Sigmoid colon (tissue), 7 donors: Measurements from ENCODE around the gene CFAP69. TPM values are rescaled to one million over a fixed set of nuclear protein-coding genes. Genes with fewer than 3 reads are reported as not detected.
A peak's percentile ranks its signal among the peaks of the same experiment; 100 is the strongest.

Experiments used
- DNase-seq: peaks from one replicate; pipeline ENCODE4 v3.0.0-alpha.2; 2019
- H3K27ac ChIP-seq, 4 donors: fragments of 200-600 bp; sonication (generic); one replicate each; pipeline ENCODE4 v1.5.1; 2016 to 2019; ENCODE audit warnings: mild to moderate bottlenecking in 1 of 4
- H3K27me3 ChIP-seq, 3 donors: fragments of 200-600 bp; sonication (generic); one replicate each; pipeline ENCODE4 v1.5.1; 2019; ENCODE audit warnings: mild to moderate bottlenecking in 1 of 3
- H3K36me3 ChIP-seq, 4 donors: fragments of 200-600 bp; sonication (generic); one replicate each; pipeline ENCODE4 v1.5.1; 2016 to 2019
- H3K4me1 ChIP-seq, 4 donors: fragments of 200-600 bp; sonication (generic); one replicate each; pipeline ENCODE4 v1.5.1; 2017 to 2019
- H3K4me3 ChIP-seq, 4 donors: fragments of 200-600 bp; sonication (generic); one replicate each; pipeline ENCODE4 v1.5.1; 2017 to 2019; ENCODE audit warnings: mild to moderate bottlenecking in 2 of 4, moderate library complexity in 1 of 4
- H3K9me3 ChIP-seq, 4 donors: fragments of 200-600 bp in 3 of 4; sonication (generic) in 3 of 4; one replicate each; pipeline versions ENCODE4 v1.5.1 to v1.6.1; 2013 to 2019
- EP300 ChIP-seq, 4 donors: sonication (generic); formaldehyde crosslinking; IDR thresholded peaks; one replicate each; pipeline ENCODE4 v1.6.1; 2017; ENCODE audit warnings: antibody characterized with exemption in 4 of 4
- POLR2A ChIP-seq, 2 donors: fragments of 450-650 bp; IDR thresholded peaks; one replicate each; pipeline ENCODE4 v1.6.1; 2016; ENCODE audit warnings: antibody characterized with exemption in 2 of 2, mild to moderate bottlenecking in 2 of 2, moderate library complexity in 2 of 2
- POLR2AphosphoS5 ChIP-seq, 4 donors: sonication (generic); formaldehyde crosslinking; IDR thresholded peaks; one replicate each; pipeline ENCODE4 v1.6.1; 2017; ENCODE audit warnings: antibody characterized with exemption in 4 of 4
- WGBS, 2 donors: extraction: QIAGEN DNeasy Blood & Tissue Kit; methylation state at CpG; one replicate each; pipeline ENCODE4 v1.1.7; 2013; 5-methylcytosine and 5-hydroxymethylcytosine counted together
- intact Hi-C: fragments of 100-400 bp; cut with DNase I; formaldehyde crosslinking; loops from one replicate; pipeline ENCODE4 v1.15.1; 2023
- polyA plus RNA-seq, 3 donors: library from polyadenylated mRNA; stranded (reverse); fragments of 200-250 nt; gene quantifications; one replicate each; pipeline ENCODE4 v1.2.3, GENCODE V29; 2013
- total RNA-seq, 4 donors: library from RNA; depleted of rRNA; stranded (reverse); fragments of >200 nt; gene quantifications; one replicate each; pipeline ENCODE4 v1.1.0, GENCODE V29; 2016
- TF ChIP-seq, protein P1 (sequence below), 4 experiments: fragments of 450-650 bp in 3 of 4; fragments of 200-600 bp in 1 of 4; IDR thresholded peaks; one replicate each; pipeline ENCODE4 v1.5.1; 2016 to 2019; ENCODE audit warnings: antibody characterized with exemption in 4 of 4, mild to moderate bottlenecking in 3 of 4, moderate library complexity in 2 of 4
- donor health status: healthy with polysubstance abuse.
- donor health status: Bipolar disorder and iron deficiency.
- donor health status: healthy.

CFAP69 gene
- total and polyA plus RNA-seq, 7 donors = 1.0 to 23.5 (median 4.9) TPM

DNA sequence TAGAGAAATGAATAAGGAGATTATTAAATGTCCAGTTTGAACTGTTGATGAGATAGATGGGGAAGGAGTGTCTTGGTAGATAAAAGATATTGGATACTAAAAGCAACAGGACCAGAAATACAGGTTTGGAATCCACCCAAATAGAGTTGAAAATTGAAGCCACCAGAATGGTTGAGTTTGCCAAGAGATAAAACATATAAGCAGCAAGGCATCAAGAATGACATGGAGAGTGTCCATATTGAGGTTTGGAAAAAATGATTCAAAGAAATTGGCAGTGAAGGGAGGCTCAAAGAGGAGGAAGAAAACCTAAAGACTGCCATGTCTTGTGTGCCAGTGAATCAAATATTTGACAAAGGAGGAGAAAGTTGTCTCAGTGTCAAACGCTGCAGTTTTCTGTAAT, 24.2 kb downstream of the CFAP69 start:
- 8 to 74% methylated on average over 1 of the region's 1 CpG for WGBS, 2 donors
- no peaks in the 10 kb centered on the region for H3K9me3 ChIP-seq
- no peak overlapping the region for H3K27ac ChIP-seq
- no peak for DNase-seq
- H3K4me1 ChIP-seq = no peaks in the 10 kb centered on the region
- peaks cover 0 to 4% (median 0%) of the 10 kb centered on the region in 4 donors for H3K36me3 ChIP-seq
- H3K27me3 ChIP-seq = no peaks in the 10 kb centered on the region
- intact Hi-C loops = no loop called here
- TF ChIP-seq EP300 (IDR thresholded peaks at IDR 0.05) (no peak), POLR2AphosphoS5 (IDR thresholded peaks at IDR 0.05) (no peak), POLR2A (IDR thresholded peaks at IDR 0.05) (no peak)
- TF ChIP-seq, protein P1, sequence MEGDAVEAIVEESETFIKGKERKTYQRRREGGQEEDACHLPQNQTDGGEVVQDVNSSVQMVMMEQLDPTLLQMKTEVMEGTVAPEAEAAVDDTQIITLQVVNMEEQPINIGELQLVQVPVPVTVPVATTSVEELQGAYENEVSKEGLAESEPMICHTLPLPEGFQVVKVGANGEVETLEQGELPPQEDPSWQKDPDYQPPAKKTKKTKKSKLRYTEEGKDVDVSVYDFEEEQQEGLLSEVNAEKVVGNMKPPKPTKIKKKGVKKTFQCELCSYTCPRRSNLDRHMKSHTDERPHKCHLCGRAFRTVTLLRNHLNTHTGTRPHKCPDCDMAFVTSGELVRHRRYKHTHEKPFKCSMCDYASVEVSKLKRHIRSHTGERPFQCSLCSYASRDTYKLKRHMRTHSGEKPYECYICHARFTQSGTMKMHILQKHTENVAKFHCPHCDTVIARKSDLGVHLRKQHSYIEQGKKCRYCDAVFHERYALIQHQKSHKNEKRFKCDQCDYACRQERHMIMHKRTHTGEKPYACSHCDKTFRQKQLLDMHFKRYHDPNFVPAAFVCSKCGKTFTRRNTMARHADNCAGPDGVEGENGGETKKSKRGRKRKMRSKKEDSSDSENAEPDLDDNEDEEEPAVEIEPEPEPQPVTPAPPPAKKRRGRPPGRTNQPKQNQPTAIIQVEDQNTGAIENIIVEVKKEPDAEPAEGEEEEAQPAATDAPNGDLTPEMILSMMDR (IDR thresholded peaks at IDR 0.05) = no peak
- H3K4me3 ChIP-seq = no peak overlapping the region

DNA sequence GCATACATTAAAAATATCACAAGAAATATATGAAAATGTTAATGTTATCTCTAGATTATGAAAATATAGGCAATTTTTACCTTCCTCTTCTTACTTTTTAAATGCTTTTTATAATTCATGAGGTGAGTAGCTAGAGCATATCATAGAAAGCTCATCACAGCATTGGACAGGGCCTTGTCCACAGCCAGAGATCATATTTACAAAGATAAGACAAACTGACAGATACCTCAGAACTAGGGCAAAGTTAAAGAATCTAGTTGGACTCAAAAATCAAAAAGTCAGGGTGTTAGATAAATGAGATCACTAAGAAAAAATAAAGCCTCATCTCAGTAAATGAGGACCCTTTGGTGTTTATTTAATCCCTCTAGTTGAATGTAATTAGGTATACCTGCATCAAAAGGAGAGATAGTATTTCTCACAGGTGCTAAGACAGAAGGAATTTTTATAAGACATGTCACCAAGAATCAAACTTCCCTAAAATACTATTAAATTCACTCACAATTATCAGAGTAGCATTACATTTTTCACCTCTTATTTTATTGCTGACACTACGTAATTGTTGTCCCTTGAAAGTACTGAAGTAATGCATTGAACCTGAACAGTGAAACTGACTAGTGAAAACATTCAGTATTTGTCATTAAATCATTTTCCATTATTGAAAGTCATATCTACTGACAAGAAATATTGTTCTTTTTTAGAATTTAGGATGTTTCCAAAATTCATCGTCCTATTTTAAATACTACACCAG, 25.6 kb downstream of the CFAP69 start:
- no peaks in the 10 kb centered on the region for H3K27me3 ChIP-seq
- peaks cover 0 to 4% (median 0%) of the 10 kb centered on the region in 4 donors for H3K36me3 ChIP-seq
- no peak for DNase-seq
- WGBS, 2 donors = 96 to 98% methylated on average over 2 of the region's 2 CpGs
- intact Hi-C loops = no loop called here
- H3K9me3 ChIP-seq = no peaks in the 10 kb centered on the region
- peak overlapping the region in 1 of 4 donors; percentile 23 for H3K27ac ChIP-seq
- H3K4me3 ChIP-seq = no peak overlapping the region
- TF ChIP-seq EP300 (IDR thresholded peaks at IDR 0.05) = no peak
- TF ChIP-seq, protein P1 (IDR thresholded peaks at IDR 0.05) = no peak
- no peak for TF ChIP-seq POLR2A (IDR thresholded peaks at IDR 0.05)
- no peak for TF ChIP-seq POLR2AphosphoS5 (IDR thresholded peaks at IDR 0.05)
- no peaks in the 10 kb centered on the region for H3K4me1 ChIP-seq

DNA sequence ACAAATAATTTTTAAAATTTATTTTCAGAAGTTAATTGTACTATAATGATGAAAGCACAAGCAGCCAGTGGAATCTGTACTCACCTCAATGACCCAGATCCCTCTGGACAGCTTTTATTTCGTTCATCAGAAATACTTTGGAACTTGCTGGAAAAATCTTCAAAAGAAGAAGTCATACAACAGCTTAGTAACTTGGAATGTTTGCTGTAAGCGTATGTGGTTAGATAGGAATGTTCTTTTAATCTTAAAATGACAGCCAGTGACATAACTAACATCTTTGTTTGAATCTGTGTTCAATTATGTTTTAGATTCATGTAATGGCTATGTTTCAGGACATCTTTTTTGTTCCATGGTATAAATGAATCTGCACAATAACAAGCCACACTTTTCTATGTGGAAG, 26.8 kb downstream of the CFAP69 start:
- TF ChIP-seq EP300 (IDR thresholded peaks at IDR 0.05) (no peak), POLR2AphosphoS5 (IDR thresholded peaks at IDR 0.05) (peak in 1 of 4 donors; percentile 14), POLR2A (IDR thresholded peaks at IDR 0.05) (no peak)
- TF ChIP-seq, protein P1 (IDR thresholded peaks at IDR 0.05) = no peak
- DNase-seq = no peak
- intact Hi-C loops = no loop called here
- H3K27ac ChIP-seq = no peak overlapping the region
- no peaks in the 10 kb centered on the region for H3K9me3 ChIP-seq
- 83 to 85% methylated on average over 2 of the region's 2 CpGs for WGBS, 2 donors
- peaks cover 0 to 4% (median 0%) of the 10 kb centered on the region in 4 donors for H3K36me3 ChIP-seq
- H3K4me1 ChIP-seq = no peaks in the 10 kb centered on the region
- no peaks in the 10 kb centered on the region for H3K27me3 ChIP-seq
- H3K4me3 ChIP-seq = no peak overlapping the region

DNA sequence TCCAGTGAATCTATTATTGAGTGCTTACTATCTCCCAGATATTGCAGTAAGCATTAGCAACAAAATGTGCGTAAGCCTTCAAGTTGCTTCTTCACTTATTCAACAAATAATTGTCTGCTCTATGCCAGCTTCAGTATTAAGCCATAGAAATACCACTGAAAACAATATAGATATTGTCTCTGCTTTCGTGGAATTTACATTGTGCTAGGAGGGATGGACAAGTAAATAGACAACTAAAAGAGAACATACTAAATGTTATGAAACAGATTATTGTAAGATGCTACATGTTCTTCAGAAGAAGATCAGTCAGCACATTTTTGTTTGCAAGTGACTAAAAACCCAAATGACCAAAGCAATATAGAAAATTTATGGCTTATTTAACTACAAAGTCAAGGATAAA, 27.3 kb downstream of the CFAP69 start:
- no peak overlapping the region for H3K4me3 ChIP-seq
- TF ChIP-seq POLR2AphosphoS5 (IDR thresholded peaks at IDR 0.05) = no peak
- no peak overlapping the region for H3K27ac ChIP-seq
- intact Hi-C loops = no loop called here
- no peaks in the 10 kb centered on the region for H3K27me3 ChIP-seq
- WGBS, 2 donors = 88 to 92% methylated on average over 2 of the region's 2 CpGs
- H3K36me3 ChIP-seq = peaks cover 0 to 4% (median 0%) of the 10 kb centered on the region in 4 donors
- DNase-seq = no peak
- H3K9me3 ChIP-seq = no peaks in the 10 kb centered on the region
- no peaks in the 10 kb centered on the region for H3K4me1 ChIP-seq

DNA sequence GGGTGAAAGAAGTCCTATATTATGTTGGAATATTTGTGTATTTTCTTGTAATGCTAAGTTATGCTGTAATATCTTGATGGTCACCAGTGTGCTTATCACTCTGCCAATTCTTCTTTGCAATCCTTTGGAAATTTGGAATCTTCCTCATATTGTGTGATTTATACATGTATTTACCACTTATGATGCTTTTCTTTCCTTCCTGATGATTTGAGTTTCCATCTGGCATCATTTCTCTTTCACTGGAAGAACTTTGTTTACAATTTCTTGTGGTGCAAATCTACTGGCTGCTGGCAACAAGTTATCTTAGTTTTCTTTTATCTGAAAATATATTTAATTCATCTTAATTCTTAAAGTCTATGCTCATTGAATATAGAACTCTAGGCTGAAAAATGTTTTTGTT, 29.2 kb downstream of the CFAP69 start:
- intact Hi-C loops = no loop called here
- Histone ChIP-seq H3K4me1 (no peaks in the 10 kb centered on the region), H3K27ac (no peak overlapping the region), H3K4me3 (no peak overlapping the region), H3K27me3 (no peaks in the 10 kb centered on the region), H3K36me3 (peaks cover 0 to 4% (median 0%) of the 10 kb centered on the region in 4 donors), H3K9me3 (no peaks in the 10 kb centered on the region)
- TF ChIP-seq EP300 (IDR thresholded peaks at IDR 0.05) (no peak), POLR2A (IDR thresholded peaks at IDR 0.05) (no peak), POLR2AphosphoS5 (IDR thresholded peaks at IDR 0.05) (no peak)
- TF ChIP-seq, protein P1 (IDR thresholded peaks at IDR 0.05) = no peak
- DNase-seq = no peak
